ENCODE measurements around the gene KCTD19.

Gene KCTD19

DNA sequence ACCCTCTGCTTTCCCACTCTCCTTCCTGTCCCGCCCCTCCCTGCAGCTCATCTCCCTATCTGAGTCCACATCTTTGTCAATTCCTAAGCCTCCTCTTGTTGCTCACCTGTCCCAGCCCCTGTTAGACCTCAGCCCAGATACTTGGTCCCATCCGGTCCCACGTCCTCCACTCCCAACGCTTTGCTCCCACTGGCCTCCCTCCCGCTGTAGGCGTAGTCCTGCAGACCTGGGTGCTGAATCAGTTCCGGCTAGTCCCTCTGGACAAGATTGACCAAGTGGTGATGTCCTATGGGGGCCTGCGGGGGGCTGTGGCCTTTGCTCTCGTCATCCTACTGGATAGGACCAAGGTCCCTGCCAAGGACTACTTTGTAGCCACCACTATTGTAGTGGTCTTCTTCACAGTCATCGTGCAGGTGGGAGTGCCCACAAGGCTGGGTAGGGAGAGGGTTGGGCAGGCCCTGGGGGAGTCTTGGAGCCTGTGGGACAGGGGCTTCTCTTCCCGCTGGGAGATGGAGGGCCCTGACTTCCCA lies 69.8 kb downstream of the KCTD19 start:
- no peak for DNase-seq

DNA sequence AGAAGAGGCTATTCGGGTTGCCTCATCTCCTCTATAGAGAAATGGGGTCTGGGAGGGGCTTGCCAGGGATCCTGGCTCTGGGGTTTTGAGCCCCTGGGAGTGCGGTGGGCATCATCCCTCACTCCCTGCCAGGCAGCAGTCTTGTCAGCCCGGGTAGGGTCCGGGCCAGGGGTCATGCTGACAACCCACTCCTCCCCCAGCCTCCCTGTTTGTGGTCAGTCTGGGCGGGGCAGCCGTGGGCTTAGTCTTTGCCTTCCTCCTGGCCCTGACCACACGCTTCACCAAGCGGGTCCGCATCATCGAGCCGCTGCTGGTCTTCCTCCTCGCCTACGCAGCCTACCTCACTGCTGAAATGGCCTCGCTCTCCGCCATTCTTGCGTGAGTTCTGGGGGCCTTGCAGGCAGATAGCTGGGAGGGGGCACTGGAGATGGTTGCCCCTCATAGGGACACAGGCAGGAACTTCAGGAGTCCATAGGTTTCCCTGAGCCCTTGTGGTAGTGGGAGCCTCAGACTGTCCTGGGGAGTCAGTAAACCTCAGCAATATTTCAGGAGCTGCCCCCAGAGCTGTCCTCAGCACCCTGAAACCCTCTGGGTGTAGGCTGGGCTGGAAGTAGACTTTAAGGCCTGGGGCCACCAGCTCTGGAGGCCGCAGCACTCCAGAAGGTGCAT lies 70.9 kb downstream of the KCTD19 start:
- no peak for DNase-seq

DNA sequence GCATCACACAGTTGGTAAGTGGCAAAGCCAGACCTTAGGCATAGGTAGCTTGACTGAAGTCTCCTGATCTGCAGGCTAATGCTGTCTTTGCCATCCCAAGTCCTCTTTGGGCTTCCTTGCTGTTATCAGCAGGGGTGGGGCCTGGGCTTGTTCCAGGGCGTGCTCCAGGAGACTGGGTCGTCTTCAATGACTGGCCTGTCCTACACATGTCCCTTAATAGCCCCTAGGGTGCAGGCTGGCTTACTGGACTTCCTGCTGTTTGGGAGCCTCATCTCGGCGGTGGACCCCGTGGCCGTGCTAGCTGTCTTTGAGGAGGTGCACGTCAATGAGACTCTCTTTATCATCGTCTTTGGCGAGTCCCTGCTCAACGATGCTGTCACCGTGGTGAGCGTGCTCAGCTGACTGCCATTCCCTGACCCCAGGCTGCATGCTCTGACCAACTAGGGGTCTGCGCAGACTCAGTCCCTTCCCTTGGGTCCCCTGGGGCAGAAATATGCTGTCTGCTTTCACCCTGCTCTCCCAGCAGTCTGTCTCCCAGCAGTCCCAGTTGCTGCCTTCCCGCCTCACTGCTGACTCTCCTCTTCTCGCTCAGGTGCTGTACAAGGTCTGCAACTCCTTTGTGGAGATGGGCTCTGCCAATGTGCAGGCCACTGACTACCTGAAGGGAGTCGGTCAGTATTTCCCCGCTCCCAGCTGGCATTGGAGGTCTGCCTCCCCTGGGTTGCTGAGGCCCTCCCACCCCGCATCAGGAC lies 71.6 kb downstream of the KCTD19 start:
- no peak for DNase-seq

DNA sequence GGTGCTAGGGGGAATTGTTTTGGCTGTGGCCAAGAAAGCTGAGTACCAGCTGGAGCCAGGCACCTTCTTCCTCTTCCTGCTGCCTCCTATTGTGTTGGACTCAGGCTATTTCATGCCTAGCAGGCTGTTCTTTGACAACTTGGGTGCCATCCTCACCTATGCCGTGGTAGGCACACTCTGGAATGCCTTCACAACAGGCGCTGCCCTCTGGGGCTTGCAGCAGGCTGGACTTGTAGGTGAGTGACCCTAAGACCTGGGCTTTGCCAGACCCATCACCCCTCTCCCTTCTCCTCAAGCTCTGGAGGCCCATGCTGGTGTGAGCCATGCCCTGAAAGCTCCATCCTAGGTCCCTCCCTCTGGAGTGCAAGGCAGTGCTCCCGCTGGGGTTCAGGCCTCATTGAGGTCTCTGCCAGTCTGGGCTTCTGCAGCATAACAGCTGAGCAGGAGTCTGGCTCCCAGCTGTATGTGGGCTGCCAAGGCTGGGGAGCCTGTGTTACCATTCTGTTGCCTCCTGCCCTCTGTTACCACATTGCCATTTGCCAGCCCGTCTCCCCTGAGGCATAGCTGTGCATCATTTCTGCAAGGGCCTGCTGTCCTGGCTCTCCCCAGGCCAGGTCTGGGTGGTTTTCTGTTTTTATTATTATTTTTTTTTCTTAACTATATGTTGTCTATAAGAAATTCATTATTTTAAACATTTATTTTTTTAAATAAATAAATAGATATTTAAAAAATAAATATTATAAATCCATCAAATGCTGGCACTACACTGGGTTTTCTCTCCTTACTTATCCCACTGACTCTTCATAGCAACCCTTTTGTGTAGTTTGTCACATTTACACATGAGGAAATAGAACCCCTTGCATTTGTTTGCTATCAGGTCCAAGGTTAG lies 73.7 kb downstream of the KCTD19 start:
- no peak for DNase-seq

DNA sequence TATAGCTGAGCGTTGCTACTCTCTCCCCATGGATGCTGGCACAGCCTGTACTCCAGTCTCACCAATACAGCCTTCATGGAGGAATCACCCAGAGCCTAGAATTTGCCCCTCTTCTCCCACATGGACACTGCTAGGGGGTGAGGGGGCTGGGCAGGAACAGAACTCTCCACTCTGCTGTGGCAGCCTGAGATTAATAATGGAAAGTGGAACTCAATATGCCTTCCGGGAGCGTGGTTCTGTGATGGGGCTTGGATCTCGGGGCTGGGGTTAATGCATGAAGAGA lies 76.6 kb downstream of the KCTD19 start:
- no peak for DNase-seq

DNA sequence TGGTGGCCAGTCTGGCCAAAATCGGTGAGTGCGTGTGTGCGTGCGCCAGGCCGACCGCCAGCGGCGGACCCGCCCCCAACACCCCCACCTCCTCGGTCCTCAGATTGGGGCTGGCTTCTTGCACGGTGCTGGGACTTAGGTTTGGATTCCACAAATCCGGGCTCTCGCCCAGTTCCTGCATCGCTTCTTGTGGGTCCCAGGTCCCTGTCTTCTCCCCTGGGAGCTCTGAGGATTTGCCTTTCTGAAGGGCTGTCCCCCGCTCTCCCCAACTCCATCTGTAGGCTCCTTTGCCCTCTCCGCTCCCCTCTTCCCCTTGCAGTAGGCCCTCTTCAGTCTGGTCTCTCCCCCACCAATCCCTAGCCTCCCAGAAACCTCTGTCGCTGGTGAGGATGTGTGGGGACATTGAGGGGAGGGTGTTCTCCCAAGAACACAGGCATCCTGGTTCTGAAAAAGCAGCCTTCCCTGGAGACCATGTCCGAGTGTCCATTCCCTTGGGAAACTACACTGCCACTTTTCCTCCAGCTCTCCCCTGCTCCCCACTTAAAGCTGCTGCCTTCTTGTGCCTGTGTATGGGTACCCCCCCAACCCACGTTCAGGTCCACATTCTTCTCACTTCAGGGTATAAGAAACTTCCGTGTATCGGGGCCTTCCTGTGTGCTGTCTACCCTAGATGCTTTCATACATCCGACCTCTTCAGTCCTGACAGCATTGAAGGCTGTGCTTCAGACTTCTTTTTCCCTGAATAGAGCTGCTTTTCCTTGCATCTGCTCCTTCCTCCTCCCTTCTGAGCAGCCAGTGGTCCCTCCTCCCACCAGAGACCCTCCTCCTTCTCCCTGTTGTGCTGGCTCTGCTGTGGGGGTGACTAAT lies 77.1 kb downstream of the KCTD19 start:
- DNase-seq, result no peak

DNA sequence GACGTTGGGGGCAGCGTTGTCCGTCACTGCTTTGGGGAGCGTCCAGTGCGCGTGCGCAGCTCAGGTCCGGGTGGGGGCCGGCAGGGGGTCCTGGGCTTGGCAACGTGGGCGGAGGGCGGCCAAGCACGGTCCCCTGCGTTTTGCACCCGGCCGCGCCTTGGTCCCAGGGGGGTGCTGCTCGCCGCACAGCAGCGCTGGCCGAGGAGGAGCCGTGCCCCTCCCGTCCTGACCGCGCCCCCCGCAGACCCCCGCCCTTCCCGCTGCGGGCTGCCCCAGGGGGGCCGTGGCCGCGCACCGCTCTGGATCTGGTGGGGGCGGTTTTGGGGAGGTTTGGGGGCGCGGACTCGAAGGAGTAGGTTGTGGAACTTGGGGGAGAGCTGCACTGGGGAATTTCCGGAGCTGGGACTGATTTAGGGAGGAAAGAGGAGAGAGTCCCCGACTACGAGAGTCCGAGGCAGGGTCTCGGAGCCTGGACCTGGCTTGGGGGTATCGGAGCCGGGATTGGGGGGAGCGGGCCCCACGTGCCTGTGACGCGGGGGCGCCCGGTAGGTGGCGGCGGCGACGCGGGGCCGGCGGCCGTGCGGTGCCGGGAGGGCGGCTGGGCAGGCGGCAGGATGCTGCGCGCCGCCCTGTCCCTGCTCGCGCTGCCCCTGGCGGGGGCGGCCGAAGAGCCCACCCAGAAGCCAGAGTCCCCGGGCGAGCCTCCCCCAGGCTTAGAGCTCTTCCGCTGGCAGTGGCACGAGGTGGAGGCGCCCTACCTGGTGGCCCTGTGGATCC lies 78.0 kb downstream of the KCTD19 start, which contains the start of gene SLC9A5:
SLC9A5 (plus strand) TSS at position 579 of the 777 bp plus-strand sequence; CDS start at position 615, 36 bp downstream.
- DNase-seq, result no peak

DNA sequence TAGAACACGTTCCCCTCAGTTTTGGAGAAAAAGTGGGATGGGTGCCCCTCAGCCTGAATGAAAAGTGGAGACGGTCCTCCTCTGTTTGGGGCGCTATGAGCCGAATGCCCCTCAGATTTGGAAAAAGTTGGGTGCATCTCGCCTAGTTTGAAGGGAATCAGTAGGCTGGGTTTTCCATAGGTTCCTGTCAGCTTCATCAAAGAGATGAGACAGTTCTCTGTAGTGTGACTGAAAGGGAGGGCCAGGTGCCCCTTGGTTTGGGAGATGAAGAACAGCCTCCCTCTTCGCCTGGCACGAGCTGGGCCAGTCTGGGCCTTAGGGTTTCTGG lies 78.5 kb downstream of the KCTD19 start:
- DNase-seq, result no peak

DNA sequence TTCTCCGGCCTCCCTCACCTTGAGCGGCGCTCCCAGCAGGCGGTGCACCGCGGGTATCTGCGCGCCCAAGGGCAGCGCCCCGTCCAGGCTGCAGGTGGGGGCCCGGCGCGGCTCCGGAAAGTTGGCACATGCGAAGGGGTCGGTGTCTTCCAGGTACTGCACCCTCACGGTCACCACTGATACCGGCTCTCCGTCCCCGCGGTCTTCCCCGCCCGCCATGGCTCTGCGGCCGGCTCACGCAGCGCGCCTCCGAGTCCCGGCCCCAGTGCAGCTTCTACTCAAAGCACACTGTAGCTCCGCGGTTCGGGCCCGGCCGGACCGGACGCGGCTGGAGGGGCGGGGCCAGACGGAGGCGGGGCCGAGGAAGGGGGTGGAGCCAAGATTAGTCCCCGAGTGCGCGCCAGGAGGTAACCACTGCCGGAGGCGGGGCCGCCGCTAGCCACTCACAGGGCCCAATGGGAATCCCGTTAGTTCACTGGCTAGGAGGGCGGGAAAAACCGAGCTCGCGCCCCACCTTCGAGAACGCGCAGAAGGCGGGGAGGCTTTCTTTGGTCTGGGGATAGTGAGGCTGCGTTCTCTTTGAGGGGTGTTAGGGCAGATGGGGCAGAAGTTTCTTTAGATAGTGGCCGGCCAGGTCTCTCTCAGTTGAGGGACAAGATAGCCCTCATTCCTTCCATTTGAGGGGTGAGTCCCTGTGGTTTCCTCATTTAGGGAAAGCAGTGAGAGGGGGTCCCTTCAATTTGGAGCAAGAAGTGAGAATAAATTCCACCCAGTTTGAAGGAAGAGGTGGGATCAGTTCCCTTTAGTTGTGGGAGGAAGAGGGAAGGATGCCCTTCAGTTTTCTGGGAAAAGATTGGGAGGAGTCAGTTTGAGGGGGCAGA lies 79.1 kb downstream of the KCTD19 start, which contains the start of gene FHOD1:
FHOD1 (minus strand) TSS at position 290 of the 881 bp plus-strand sequence; CDS start at position 219, 71 bp downstream.
- peak; percentile 95 for DNase-seq

DNA sequence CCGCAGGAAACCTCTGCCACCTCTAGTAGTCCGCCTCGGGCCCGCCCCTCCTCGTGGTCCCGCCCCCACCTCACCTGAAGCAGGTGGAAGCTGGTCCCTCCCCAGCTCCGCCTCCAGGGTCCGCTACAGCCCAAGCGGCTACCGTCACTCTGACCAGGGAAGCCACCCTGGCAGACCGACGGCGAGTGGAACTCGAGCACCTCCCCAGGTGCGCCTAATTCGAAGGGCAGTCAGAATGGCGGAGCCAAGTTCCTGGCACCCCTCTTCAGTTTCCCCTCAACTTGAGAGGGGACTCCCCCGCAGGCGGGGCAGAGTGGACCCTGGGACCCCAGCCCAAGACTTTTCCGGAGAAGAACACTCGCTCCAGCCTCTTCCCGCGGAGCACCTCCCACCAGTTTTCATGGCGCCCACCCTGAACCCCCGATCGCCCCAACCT lies 79.8 kb downstream of the KCTD19 start:
- peak; percentile 66 for DNase-seq

DNA sequence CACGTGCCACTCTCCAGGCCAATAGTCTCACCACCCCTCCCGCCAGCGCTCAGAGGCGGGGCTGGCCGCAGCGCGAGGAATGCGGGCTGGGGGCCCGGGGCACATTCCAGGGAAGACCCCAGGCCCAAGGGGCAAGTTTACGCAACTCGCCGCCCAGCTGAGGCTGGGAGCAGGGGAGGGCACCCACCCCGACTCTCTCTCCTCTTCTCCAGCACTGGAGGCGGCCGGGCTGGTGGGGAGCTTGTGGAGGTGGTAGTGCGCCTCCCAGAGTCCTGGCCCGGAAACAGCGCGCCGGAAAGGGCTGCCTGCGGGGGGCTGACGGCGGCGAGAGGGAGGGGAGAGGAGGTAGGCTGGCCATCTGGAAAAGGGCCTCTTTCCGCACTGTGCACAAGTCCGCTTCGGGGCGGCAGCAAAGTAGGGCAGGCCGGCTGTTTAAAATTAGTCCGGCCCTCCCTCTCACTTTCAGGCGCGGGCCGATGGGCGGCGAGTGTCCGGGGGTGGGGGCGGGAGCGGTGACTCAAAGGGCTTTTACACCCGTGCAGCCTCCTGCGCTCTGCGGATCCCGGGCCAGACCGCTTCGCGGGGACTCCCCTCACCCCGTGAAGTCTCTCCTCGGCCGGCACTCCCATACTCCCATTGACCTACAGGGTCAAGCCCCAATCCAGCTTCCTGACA lies 80.3 kb downstream of the KCTD19 start:
- DNase-seq, result peak; percentile 66

DNA sequence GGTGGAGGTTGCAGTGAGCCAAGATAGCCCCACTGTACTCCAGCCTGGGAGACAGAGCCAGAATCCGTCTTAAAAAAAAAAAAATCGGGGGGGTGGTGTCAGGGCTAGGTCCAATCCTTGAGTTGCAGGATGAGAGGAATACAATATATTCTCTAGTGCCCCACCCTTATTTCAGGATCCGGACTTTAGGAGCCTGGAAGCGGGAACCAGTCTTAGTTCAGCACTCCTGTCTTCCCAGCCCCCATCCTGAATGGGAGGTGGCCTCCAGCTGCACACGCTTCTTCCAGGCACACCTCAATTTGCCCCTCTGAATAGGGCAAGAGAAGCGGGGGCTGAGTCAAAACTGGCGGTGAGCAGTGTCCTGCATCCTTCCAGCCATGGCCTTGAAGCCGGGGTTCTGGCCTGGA lies 80.9 kb downstream of the KCTD19 start:
- no peak for DNase-seq

DNA sequence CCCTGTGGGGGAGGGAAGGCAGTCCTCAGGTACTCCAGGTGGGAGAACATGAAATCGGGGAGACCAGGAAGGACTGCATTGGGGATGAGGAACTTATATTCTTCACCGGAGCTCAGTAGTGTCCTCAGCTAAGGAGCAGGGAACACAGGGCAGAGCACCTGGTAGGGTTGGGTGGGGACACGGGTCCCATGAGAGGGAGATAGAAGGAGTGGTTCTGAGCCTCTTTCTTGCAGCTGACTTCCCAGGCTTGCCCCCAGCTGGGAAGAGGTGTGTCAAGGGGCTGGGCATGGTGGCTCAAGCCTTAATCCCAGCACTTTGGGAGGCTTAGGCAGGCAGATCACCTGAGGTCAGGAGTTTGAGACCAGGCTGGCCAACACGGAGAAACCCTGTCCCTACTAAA lies 81.4 kb downstream of the KCTD19 start:
- DNase-seq, result no peak

DNA sequence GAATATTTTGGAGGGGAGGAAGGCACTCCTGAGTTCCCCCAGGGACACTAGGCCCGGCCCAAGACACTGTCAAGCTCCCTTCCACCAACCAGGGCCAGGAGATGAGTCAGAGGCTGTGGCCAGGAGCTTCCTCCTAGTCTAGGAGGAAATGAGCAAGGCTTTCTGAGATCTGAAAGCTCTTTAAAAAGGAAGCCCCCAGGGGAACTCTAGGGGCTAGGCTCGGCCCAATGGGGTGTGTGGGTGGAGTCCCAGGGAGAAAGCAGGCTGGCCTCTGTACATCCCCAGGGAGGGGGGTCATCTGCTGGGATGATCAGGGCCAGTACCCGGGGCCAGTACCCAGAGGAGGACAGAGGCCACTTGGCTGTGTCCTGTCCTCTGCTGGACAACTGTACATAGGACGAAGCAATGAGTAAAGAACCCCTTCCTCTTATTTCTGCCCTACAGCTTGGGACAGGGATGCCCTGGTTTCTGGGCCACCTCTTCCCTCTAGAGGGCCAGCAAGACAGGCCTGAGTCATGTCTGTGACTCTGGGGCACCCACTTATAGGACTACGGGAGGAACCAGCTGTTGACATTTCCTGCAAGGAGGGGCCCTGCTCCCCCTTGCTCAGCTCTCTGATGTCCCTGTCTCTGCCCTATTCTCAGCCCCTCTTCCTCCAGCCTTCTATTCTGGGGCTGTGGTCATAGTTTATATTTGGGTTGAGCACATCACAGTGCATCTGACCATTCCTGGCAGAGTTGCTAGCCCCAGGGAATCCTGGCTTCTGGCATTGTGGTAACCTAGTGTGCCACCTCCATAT lies 82.0 kb downstream of the KCTD19 start:
- DNase-seq, result peak; percentile 67

DNA sequence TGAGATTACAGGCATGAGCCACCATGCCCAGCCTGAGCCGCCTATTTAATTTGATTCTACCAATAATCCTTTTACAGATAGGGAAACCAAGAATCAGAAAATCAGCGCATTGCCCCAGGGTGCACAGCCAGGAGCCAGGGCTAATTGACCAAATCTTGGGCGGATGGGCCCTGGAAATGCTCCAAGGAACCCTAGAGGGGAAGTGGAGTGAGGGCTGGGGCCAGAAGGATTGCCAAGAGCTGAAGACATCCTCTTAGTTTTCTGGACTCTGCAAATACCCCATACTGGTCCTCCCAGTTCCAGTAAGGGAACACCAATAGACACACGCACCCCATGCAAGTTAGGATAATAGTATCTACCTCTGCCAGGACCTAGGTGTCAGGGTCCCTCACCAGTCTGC lies 83.1 kb downstream of the KCTD19 start:
- no peak for DNase-seq

DNA sequence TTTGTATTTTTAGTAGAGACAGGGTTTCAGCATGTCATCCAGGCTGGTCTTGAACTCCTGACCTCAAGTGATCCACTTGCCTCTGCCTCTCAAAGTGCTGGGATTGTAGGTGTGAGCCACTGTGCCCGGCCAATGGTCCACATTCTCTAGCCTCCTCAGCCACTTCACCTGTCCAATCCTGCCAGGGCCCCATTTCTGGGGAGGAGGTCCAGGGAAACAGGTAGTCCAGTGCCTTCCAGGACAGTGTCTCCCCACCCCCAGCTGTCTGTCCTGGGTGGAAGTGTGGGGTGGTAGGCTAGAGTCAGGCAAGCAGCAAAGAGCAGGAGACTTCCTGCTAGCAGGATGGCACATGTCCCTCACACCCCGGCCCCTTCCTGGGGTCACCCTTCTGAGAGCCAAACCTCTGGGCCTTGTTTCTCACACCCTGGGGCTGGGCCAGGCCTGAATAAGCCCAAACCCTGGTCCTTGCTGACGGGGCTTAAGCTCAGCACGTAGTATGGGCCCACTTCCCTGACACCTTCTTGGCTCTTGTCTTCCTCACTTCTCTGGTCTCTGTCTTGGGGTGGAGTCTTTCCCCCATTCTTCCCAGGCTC lies 84.3 kb downstream of the KCTD19 start:
- no peak for DNase-seq

DNA sequence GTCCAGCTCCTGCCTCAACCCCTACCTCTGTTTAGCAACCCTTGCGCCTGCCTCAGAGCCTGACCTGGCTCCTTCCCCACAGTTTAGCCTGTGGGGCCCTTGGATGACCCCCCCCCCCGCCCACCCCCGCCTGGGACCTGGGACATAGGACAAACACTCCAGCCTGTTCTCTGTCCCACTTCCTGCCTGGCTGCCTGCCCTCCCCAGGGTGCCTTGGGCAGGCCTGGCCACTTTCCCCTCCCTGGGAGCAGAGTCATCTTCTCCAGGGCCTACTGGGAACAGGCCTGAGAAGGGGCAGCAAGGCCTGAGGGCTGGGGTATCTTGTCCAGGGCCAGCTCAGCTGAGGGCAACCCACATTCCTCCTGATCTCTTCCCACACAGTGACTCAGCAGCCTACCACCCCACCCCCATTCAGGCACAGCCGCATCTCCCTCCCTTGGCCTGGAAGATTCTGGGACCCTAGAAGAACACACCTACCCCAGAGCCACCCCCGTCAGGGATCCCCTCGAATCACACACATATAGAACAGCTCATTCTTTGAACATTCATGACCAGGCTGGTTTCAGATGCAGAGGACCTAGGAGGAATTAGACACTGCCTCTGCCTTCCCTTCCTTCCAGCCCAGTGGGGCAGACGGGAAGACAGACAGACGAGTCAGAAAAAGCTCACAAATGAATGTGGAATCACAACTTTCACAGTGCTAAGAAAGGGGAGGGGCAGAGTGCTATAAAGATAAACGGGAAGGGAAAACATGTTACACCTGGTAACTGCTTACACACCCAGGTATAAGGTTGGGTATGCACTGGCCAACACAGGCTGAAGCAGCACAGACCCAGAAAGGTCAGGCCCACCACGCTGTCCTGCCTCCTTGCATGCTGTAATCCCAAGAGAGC lies 85.3 kb downstream of the KCTD19 start:
- DNase-seq, result no peak

DNA sequence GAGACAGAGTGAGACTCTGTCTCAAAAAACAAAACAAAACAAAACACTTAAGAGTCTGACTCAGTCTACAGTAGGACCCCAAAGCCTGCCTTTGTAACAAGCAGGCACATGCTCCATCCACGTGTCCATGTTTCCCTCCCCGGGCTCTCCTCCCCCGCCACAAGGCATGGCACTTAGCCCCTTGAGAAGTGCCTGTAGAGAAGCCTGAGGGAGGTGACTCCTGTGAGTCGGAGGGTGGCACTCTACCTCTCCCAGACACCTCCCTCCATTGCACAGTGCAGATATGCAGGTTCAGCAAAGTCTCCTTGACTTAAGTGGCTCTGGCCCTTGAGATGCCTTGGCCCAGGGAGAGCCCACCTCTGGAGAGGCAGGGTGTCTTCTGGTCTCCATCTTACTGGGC lies 86.0 kb downstream of the KCTD19 start:
- DNase-seq, result no peak
